Measurements from ENCODE around the gene RSRC2. TPM values are rescaled to one million over a fixed set of nuclear protein-coding genes. Genes with fewer than 3 reads are reported as not detected.
A peak's percentile ranks its signal among the peaks of the same experiment; 100 is the strongest.

Gene RSRC2
- total RNA-seq, 1 experiment from 2014 or later = 64.5 TPM

DNA sequence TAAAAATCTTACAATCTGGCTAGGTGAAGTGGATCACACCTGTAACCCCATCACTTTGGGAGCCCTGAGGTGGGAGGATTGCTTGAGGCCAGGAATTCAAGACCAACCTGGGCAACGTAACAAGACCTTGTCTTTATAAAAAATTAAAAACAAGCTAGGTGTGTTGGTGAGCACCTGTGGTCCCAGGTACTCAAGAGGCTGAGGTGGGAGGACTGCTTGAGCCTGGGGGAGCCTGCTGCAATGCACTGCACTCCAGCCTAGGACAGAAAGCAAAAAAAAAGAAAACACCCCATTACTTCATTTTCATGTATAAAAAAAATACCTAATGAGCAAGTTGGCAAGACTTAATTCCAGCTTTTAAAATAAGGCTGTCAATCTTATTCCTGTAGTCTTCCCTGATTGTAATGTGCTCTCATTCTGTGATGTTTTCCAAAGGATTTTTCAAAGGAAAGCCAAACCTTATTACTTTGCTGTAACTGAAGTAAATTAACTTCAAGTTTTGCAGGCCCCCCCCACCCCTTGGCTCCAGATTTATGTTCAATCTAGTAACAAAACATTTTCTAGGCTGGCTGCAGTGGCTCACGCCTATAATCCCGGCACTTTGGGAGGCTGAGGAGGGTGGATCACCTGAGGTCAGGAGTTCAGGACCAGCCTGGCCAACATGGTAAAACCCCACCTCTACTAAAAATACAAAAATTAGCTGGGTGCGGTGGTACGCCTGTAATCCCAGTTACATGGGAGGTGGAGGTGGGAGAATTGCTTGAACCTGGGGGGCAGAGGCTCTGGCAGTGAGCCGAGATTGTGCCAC lies 22.7 kb downstream of the RSRC2 start:
- no peak for TF ChIP-seq EZH2 (IDR thresholded peaks at IDR 0.05; ENCODE audit: low read depth)
- TF ChIP-seq, protein P1, sequence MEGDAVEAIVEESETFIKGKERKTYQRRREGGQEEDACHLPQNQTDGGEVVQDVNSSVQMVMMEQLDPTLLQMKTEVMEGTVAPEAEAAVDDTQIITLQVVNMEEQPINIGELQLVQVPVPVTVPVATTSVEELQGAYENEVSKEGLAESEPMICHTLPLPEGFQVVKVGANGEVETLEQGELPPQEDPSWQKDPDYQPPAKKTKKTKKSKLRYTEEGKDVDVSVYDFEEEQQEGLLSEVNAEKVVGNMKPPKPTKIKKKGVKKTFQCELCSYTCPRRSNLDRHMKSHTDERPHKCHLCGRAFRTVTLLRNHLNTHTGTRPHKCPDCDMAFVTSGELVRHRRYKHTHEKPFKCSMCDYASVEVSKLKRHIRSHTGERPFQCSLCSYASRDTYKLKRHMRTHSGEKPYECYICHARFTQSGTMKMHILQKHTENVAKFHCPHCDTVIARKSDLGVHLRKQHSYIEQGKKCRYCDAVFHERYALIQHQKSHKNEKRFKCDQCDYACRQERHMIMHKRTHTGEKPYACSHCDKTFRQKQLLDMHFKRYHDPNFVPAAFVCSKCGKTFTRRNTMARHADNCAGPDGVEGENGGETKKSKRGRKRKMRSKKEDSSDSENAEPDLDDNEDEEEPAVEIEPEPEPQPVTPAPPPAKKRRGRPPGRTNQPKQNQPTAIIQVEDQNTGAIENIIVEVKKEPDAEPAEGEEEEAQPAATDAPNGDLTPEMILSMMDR (conservative IDR thresholded peaks at IDR 0.05) = no peak
- H2AFZ ChIP-seq = no peak overlapping the region
- no peaks in the 10 kb centered on the region for H3K9me3 ChIP-seq (ENCODE audit: insufficient read depth, low read depth)
- no peak for DNase-seq
- H3K4me2 ChIP-seq = no peak overlapping the region
- H3K27me3 ChIP-seq (ENCODE audit: insufficient read depth, low read depth) = no peaks in the 10 kb centered on the region
- H3K79me2 ChIP-seq (ENCODE audit: low read depth) = peaks cover 18% of the 10 kb centered on the region
- peaks cover 78% of the 10 kb centered on the region for H3F3A ChIP-seq (ENCODE audit: insufficient read depth, low read depth)
- peaks cover 8% of the 10 kb centered on the region; the same call in 1 of the 2 replicates for H3K4me1 ChIP-seq (replicated peaks; ENCODE audit: insufficient read depth)
- peaks cover 19% of the 10 kb centered on the region for H4K20me1 ChIP-seq (ENCODE audit: insufficient read depth)
- ChIA-PET CTCF (no interaction called here), POLR2A (ENCODE audit: unreplicated experiment) (interaction anchor here (0.9 kb wide), 1 partner anchor 278 kb away, joined by 3 read pairs; no protein-coding TSS in a partner anchor)
- intact Hi-C loops (cut with micrococcal nuclease; ENCODE audit: unreplicated experiment) = no loop called here
- no peak overlapping the region for H3K27ac ChIP-seq
- H3K9me2 ChIP-seq (ENCODE audit: insufficient read depth) = no peaks in the 10 kb centered on the region
- H3K4me3 ChIP-seq = no peak overlapping the region
- peaks cover 29% of the 10 kb centered on the region for H3K36me3 ChIP-seq (ENCODE audit: low read depth)
- no TSS peak for BruUV-seq (replicated peaks)

DNA sequence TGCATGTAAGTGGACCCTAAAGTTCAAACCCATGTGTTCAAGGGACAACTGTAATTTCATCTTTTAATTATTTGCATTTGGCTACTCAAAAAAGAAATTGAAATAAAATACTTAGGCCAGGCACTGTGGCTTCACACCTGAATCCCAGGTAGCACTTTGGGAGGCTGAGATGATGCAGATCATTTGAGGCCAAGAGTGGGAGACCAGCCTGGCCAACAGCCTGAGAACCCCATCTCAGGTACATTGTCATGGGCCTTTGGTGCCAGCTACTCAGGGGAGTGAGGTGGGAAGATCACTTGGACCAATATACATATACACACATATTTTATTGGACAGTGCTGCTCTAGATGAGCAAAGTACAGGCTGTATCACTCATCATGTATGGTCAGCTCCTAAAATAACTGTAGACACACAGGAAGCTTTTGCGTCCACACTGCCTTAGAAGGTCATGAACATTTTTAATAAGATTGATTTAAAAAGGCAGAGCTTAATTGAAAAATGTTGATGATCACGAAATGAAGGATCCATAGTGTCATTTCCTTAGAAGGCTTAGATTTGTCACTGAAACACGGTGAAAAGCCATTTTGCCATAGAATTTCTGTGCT lies 23.5 kb downstream of the RSRC2 start:
- H3K4me3 ChIP-seq = no peak overlapping the region
- no peak overlapping the region for H2AFZ ChIP-seq
- H3K36me3 ChIP-seq (ENCODE audit: low read depth) = peaks cover 23% of the 10 kb centered on the region
- no TSS peak for BruUV-seq (replicated peaks)
- no peaks in the 10 kb centered on the region for H3K9me2 ChIP-seq (ENCODE audit: insufficient read depth)
- no peak overlapping the region for H3K27ac ChIP-seq
- no peaks in the 10 kb centered on the region for H3K27me3 ChIP-seq (ENCODE audit: insufficient read depth, low read depth)
- ChIA-PET CTCF (interaction anchor here (0.7 kb wide), 1 partner anchor 157 kb away, joined by 7 read pairs; no protein-coding TSS in a partner anchor), POLR2A (ENCODE audit: unreplicated experiment) (interaction anchor here (0.9 kb wide), 1 partner anchor 277 kb away, joined by 3 read pairs; no protein-coding TSS in a partner anchor)
- H3K79me2 ChIP-seq (ENCODE audit: low read depth) = peaks cover 23% of the 10 kb centered on the region
- H4K20me1 ChIP-seq (ENCODE audit: insufficient read depth) = peaks cover 15% of the 10 kb centered on the region
- peaks cover 74% of the 10 kb centered on the region for H3F3A ChIP-seq (ENCODE audit: insufficient read depth, low read depth)
- TF ChIP-seq, protein P1 (conservative IDR thresholded peaks at IDR 0.05) = no peak
- TF ChIP-seq EZH2 (IDR thresholded peaks at IDR 0.05; ENCODE audit: low read depth) = no peak
- no peak overlapping the region for H3K4me2 ChIP-seq
- intact Hi-C loops (cut with micrococcal nuclease; ENCODE audit: unreplicated experiment) = no loop called here
- DNase-seq = no peak
- H3K4me1 ChIP-seq (replicated peaks; ENCODE audit: insufficient read depth) = peaks cover 15% of the 10 kb centered on the region; the same call in 1 of the 2 replicates
- H3K9me3 ChIP-seq (ENCODE audit: insufficient read depth, low read depth) = no peaks in the 10 kb centered on the region

DNA sequence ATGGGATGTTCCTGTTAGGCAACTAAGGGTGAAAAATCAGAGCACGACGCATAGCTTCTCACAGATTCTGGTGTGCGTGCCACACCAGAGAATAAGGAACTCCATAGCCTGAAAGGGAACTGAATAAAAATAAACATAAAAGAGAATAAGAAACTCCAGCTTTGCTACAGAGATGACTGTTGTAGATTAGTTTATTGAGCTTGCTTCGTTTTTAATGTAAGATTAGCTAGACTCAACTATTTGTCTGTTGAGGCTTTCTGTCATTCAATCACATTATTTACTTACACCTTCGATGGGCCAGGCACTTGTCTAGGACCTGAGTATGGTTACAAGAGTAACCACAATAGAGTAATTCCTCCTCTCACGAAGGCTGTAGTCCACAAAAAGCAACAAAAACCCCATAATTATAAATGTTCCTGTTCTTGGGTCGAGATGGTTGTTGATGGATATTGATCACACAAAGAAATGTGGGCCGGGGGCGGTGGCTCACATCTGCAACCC lies 25.2 kb downstream of the RSRC2 start:
- H2AFZ ChIP-seq = 0 out of 2 replicates have a peak overlapping the region, but pooled peaks have one; percentile 49
- peak overlapping the region; percentile 86; the same call in 1 of the 2 replicates for H3K4me3 ChIP-seq
- H3K27me3 ChIP-seq (ENCODE audit: insufficient read depth, low read depth) = no peaks in the 10 kb centered on the region
- TF ChIP-seq EZH2 (IDR thresholded peaks at IDR 0.05; ENCODE audit: low read depth) = no peak
- TF ChIP-seq, protein P1 (conservative IDR thresholded peaks at IDR 0.05) = no peak
- peaks cover 26% of the 10 kb centered on the region for H3K36me3 ChIP-seq (ENCODE audit: low read depth)
- POLR2A ChIA-PET (ENCODE audit: unreplicated experiment) = interaction anchor here (0.6 to 1.0 kb wide), 5 partner anchors 9 to 740 kb away, joined by 4 to 17 read pairs (median 4); no protein-coding TSS in a partner anchor
- H3K9me3 ChIP-seq (ENCODE audit: insufficient read depth, low read depth) = no peaks in the 10 kb centered on the region
- peaks cover 23% of the 10 kb centered on the region; the same call in 1 of the 2 replicates for H3K4me1 ChIP-seq (replicated peaks; ENCODE audit: insufficient read depth)
- intact Hi-C loops (cut with micrococcal nuclease; ENCODE audit: unreplicated experiment) = loop anchor here (2.0 kb wide), 1 partner anchor 251 kb away; the partner anchor contains the start of gene DENR
- peaks cover 57% of the 10 kb centered on the region for H3F3A ChIP-seq (ENCODE audit: insufficient read depth, low read depth)
- no peaks in the 10 kb centered on the region for H3K9me2 ChIP-seq (ENCODE audit: insufficient read depth)
- no TSS peak for BruUV-seq (replicated peaks)
- no peak overlapping the region for H3K27ac ChIP-seq
- H3K79me2 ChIP-seq (ENCODE audit: low read depth) = peaks cover 38% of the 10 kb centered on the region
- peak overlapping the region; percentile 77 for H3K4me2 ChIP-seq
- CTCF ChIA-PET = interaction anchor here (0.9 kb wide), 1 partner anchor 102 kb away, joined by 3 read pairs; no protein-coding TSS in a partner anchor
- H4K20me1 ChIP-seq (ENCODE audit: insufficient read depth) = peaks cover 5% of the 10 kb centered on the region; the same call in 1 of the 2 replicates
- no peak for DNase-seq
